ENCODE results near the gene TOPBP1.

The TOPBP1 gene

DNA sequence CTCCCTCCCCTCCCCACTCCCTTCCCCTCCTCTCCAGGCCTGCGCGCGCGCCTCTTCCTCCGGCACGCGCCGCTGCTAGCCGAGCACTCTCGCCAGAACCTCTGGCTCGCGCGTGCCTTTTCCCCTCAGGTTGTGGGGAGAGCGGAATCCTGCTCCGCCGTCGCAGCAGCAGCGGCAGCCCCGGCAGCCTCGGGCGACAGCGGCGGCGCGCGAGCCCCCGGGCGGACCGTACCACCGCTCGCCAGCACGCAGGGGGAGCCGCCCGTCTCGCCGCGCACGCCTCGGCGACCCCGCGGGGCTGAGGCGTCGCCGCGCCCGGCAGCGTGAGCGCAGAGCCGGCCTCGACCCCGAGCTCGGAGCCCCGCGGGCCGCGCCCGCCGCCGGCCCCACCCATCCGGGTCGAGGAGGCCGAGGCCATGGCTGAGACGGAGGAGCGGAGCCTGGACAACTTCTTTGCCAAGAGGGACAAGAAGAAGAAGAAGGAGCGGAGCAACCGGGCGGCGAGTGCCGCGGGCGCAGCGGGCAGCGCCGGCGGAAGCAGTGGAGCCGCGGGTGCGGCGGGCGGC is 88.0 kb downstream of the TOPBP1 start, which contains the start of gene CDV3:
Gene CDV3, plus strand, starts transcription at position 58 of the 566 bp plus-strand sequence. Its CDS starts 359 bp downstream, at position 417.
- Histone ChIP-seq H3K27ac (ENCODE audit: low read length) (peak within 1 kb of the TSS; percentile 96), H3K79me2 (ENCODE audit: low read length) (peaks cover 52% of the 10 kb centered on the region), H4K20me1 (ENCODE audit: insufficient read depth, low read length) (peaks cover 41% of the 10 kb centered on the region), H3K4me1 (ENCODE audit: low read length) (peaks cover 52% of the 10 kb centered on the region), H3K9me3 (ENCODE audit: insufficient read depth, low read length) (no peaks in the 10 kb centered on the region), H3K36me3 (replicated peaks; ENCODE audit: low read depth, low read length) (peaks cover 38% of the 10 kb centered on the region), H2AFZ (ENCODE audit: low read depth, low read length) (no peak within 1 kb of the TSS), H3K4me2 (ENCODE audit: low read length) (peak within 1 kb of the TSS; percentile 98), H3K9ac (ENCODE audit: low read length) (peak within 1 kb of the TSS; percentile 96), H3K27me3 (ENCODE audit: low read depth, low read length) (peaks cover 5% of the 10 kb centered on the region; the same call in 1 of the 2 replicates), H3K4me3 (ENCODE audit: low read length) (peak within 1 kb of the TSS; percentile 91)
- TF ChIP-seq, protein P1, sequence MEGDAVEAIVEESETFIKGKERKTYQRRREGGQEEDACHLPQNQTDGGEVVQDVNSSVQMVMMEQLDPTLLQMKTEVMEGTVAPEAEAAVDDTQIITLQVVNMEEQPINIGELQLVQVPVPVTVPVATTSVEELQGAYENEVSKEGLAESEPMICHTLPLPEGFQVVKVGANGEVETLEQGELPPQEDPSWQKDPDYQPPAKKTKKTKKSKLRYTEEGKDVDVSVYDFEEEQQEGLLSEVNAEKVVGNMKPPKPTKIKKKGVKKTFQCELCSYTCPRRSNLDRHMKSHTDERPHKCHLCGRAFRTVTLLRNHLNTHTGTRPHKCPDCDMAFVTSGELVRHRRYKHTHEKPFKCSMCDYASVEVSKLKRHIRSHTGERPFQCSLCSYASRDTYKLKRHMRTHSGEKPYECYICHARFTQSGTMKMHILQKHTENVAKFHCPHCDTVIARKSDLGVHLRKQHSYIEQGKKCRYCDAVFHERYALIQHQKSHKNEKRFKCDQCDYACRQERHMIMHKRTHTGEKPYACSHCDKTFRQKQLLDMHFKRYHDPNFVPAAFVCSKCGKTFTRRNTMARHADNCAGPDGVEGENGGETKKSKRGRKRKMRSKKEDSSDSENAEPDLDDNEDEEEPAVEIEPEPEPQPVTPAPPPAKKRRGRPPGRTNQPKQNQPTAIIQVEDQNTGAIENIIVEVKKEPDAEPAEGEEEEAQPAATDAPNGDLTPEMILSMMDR (IDR thresholded peaks at IDR 0.05; ENCODE audit: low read depth, low read length): no peak
- TF ChIP-seq EZH2phosphoT487 (IDR thresholded peaks at IDR 0.05; ENCODE audit: low read depth): no peak

DNA sequence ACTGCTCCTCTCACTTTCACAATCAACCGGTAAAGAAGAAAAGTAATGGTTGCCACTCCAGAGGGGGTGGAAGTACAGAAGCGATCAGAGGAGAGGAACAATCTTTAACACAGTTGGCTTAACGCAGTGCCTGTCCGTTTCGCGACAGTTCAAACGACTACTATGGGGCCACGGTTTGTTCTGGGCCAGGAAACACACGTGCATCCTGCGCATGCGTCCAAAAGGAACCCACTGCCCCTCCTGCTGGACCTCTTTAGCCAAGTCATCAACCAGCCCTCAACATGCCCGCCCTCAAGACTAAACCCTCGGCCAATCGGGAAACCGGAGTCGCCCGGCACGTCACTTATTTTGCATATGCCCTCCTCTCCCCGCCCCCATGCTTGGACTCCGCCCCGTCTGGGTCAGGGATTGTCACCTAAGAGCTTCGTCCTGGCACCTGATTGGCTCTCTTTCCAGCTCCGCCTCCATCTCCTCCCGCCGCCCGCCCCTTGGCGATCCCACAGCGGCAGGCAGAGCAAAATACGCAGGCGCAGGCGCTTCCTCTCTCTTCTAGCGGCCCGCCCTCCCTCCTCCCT is 88.6 kb downstream of the TOPBP1 start:
- peak overlapping the region; percentile 98 for H3K4me2 ChIP-seq (ENCODE audit: low read length)
- H2AFZ ChIP-seq (ENCODE audit: low read depth, low read length): no peak overlapping the region
- H4K20me1 ChIP-seq (ENCODE audit: insufficient read depth, low read length): peaks cover 35% of the 10 kb centered on the region
- H3K9me3 ChIP-seq (ENCODE audit: insufficient read depth, low read length): no peaks in the 10 kb centered on the region
- H3K9ac ChIP-seq (ENCODE audit: low read length): peak overlapping the region; percentile 96
- peak overlapping the region; percentile 91 for H3K4me3 ChIP-seq (ENCODE audit: low read length)
- peaks cover 52% of the 10 kb centered on the region for H3K4me1 ChIP-seq (ENCODE audit: low read length)
- peak overlapping the region; percentile 96 for H3K27ac ChIP-seq (ENCODE audit: low read length)
- peaks cover 32% of the 10 kb centered on the region for H3K36me3 ChIP-seq (replicated peaks; ENCODE audit: low read depth, low read length)
- no peak for TF ChIP-seq EZH2phosphoT487 (IDR thresholded peaks at IDR 0.05; ENCODE audit: low read depth)
- TF ChIP-seq, protein P1 (IDR thresholded peaks at IDR 0.05; ENCODE audit: low read depth, low read length): no peak
- H3K79me2 ChIP-seq (ENCODE audit: low read length): peaks cover 46% of the 10 kb centered on the region
- H3K27me3 ChIP-seq (ENCODE audit: low read depth, low read length): peaks cover 10% of the 10 kb centered on the region

DNA sequence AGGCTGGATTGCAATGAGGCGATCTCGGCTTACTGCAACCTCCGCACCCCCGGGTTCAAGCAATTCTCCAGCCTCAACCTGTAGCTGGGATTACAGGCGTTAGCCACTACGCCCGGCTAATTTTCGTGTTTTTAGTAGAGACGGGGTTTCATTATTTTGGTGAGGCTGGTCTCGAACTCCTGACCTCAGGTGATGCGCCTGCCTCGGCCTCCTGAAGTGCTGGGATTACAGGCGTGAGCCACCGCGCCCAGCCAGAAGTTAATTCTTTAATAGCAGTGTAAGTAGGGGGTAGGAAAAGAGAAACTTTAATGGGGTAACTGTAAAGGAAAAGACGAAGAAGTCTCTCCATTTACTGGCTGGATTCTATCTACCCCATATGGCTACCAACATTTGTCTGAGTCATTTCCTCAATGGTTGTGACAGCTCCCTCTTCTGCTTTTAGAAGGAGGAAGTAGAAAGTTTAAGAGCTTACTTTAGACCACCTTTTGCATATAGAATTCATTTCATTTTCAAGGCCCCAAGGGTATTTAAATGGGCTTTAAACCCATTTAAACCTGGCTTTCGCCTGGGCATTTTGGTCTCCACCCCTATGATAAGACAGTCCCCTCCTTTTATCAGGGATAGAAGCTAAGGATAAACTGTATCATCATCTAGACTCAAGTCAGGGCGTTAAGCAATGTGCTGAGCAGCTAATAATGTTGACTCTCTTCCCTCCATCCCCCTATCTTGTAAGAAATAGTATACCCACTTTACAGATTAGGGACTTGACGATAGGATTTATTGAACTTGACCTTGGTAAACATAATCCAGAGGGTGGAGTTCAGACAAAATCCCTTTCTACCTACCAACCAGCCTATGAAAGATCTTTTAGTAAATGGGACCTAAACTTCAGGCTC is 89.3 kb downstream of the TOPBP1 start:
- Histone ChIP-seq H3K9ac (ENCODE audit: low read length) (peak overlapping the region; percentile 96), H3K79me2 (ENCODE audit: low read length) (peaks cover 39% of the 10 kb centered on the region), H3K27me3 (ENCODE audit: low read depth, low read length) (peaks cover 14% of the 10 kb centered on the region), H3K27ac (ENCODE audit: low read length) (peak overlapping the region; percentile 96), H3K4me1 (ENCODE audit: low read length) (peaks cover 53% of the 10 kb centered on the region), H3K4me3 (ENCODE audit: low read length) (peak overlapping the region; percentile 80), H3K4me2 (ENCODE audit: low read length) (peak overlapping the region; percentile 98), H2AFZ (ENCODE audit: low read depth, low read length) (no peak overlapping the region), H3K9me3 (ENCODE audit: insufficient read depth, low read length) (no peaks in the 10 kb centered on the region), H4K20me1 (ENCODE audit: insufficient read depth, low read length) (peaks cover 28% of the 10 kb centered on the region), H3K36me3 (replicated peaks; ENCODE audit: low read depth, low read length) (peaks cover 25% of the 10 kb centered on the region)
- TF ChIP-seq, protein P1 (IDR thresholded peaks at IDR 0.05; ENCODE audit: low read depth, low read length): no peak
- TF ChIP-seq EZH2phosphoT487 (IDR thresholded peaks at IDR 0.05; ENCODE audit: low read depth): no peak

DNA sequence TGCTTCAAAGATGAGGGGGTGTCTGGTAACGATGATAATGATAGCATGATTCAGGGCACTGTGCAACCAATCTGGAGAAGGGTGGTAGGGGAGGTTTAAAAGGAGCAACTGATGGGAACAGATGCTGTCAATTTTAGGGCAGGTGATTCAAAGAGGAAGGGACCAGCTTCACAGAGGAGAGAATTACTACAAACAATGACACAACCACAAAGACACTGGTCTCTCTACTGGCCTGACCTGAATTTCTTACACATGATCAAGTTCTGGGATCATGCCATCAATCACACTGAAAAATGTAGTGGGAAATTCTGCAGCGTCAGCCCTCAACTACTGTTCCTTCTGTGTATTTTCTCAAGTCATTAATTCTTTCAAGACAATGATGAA is 90.8 kb downstream of the TOPBP1 start:
- peaks cover 59% of the 10 kb centered on the region for H3K4me1 ChIP-seq (ENCODE audit: low read length)
- H3K36me3 ChIP-seq (replicated peaks; ENCODE audit: low read depth, low read length): peaks cover 16% of the 10 kb centered on the region
- H3K4me2 ChIP-seq (ENCODE audit: low read length): no peak overlapping the region

More for the DNA sequence above, 90.8 kb downstream of the TOPBP1 start:
- TF ChIP-seq, protein P1 (IDR thresholded peaks at IDR 0.05; ENCODE audit: low read depth, low read length): no peak
- no peak for TF ChIP-seq EZH2phosphoT487 (IDR thresholded peaks at IDR 0.05; ENCODE audit: low read depth)
- H4K20me1 ChIP-seq (ENCODE audit: insufficient read depth, low read length): peaks cover 16% of the 10 kb centered on the region
- H3K4me3 ChIP-seq (ENCODE audit: low read length): no peak overlapping the region
- peaks cover 14% of the 10 kb centered on the region for H3K27me3 ChIP-seq (ENCODE audit: low read depth, low read length)
- H3K79me2 ChIP-seq (ENCODE audit: low read length): peaks cover 24% of the 10 kb centered on the region
- no peak overlapping the region for H2AFZ ChIP-seq (ENCODE audit: low read depth, low read length)
- no peak overlapping the region for H3K27ac ChIP-seq (ENCODE audit: low read length)
- H3K9me3 ChIP-seq (ENCODE audit: insufficient read depth, low read length): no peaks in the 10 kb centered on the region
- H3K9ac ChIP-seq (ENCODE audit: low read length): no peak overlapping the region
